Nucleus accumbens (tissue), 56 donors: ENCODE measurements around the gene SIRPD.

Source experiments
- DNase-seq, 56 donors: peaks; one replicate each; lab custom pipeline; 2025; lab: John Stamatoyannopoulos, UW

SIRPD gene

DNA sequence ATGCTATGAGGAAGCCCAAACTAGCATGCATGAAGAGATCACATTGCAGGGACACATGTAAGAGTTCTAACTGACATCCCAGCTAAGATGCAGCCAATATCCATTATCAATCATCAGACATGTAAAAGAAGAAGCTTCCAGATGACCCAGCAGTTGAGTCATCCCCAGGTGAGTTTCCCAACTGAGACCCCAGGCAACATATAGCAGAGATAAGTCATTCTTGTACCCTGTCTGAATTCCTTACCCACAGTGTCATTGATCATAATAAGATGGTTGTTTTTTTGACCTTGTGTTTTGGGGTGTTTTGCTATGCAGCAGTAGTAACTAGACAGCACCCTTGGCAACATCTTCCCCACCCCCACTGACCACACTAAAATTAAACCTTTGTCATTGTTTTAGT, 18.9 kb downstream of the SIRPD start:
- no peak for DNase-seq

DNA sequence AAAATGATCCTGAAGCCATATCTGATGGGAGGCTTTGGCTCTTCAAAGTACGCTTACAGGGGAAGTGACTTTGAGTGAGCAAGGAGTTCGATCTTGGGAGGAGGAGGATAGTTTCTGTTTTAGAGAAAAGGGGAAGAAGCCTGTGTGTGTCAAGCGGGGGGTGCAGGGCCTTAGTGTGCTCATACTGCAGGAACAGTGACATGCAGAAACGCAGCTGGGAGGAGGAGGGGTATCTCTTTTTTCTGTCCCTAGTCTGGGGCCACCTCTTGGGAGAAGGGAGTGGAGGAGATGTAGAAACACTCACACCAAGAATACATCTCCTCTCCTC, 19.8 kb downstream of the SIRPD start:
- peak in 10 of 56 donors; percentile 1 to 33 (median 6) for DNase-seq

DNA sequence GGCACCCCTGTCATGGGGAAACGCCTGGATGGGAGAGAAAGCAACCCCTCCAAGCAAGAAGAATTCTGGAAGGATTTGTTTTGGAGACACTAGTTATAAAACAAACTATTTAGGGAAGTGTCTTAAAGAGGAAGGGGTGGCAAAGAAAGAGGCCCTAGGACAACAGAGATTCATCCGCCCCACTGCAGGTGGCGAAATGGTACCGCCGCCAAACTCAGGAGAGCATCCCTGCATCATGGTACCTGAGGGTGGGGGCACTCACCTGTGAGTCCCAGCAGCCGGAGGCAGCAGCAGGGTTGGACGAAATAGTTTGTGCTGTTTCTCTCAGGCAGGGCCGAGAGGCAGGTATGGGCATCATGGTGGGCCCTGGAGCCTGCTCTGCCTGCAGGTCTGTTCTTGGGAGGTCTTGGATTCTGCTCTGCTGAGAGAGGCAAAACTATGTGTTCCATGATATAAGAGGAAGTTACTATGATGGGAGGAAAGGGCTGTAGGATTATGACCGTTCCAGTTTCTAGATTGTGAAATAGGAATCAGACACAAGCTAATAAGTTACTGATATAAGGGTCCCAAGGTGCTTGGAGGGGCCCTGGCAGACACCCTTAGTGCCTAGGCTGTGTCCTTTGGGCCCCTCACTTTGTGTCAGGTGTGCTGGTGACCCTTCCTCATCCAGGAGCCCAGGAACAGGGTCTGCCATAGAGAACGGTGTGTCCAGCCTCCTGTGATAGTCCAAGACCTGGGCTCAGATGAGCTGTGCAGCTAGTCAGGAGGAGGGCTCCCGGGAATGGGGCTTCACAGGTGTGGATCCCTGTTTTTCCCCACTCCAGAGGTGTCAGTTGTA, 20.4 kb downstream of the SIRPD start:
- no peak for DNase-seq

DNA sequence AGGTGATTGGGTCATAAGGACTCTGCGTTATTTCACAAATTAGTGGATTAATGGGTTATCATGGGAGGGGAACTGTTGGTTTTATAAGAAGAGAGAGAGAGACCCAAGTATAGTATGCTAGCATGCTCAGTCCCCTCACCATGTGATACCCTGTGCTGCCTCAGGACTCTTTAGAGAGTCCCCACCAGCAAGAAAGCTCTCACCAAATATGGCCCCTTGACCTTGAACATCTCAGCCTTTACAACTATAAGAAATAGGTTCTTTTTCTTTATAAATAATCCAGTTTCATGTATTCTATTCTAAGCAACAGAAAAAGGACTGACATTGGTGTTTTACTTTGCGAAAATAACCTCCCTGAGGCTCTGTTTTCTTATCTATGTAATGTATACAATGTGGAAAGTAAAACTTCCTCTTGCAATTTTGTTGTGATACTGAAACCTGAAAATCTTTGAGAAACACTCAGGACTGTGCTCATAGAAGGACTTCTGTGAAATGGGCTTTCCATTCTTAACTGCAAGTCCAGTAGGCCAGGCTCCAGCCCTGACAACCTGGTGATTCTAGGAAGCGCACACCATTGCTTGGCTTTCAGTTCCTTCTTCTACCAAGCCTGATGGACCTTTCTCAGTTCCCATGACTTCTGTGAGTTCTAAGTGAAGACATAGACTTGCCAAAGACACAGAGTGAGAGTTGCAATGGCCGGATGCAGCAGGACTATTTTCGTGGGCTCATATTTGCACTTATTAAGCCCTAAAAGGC, 21.9 kb downstream of the SIRPD start:
- peak in 3 of 56 donors; percentile 1 to 11 (median 8) for DNase-seq

DNA sequence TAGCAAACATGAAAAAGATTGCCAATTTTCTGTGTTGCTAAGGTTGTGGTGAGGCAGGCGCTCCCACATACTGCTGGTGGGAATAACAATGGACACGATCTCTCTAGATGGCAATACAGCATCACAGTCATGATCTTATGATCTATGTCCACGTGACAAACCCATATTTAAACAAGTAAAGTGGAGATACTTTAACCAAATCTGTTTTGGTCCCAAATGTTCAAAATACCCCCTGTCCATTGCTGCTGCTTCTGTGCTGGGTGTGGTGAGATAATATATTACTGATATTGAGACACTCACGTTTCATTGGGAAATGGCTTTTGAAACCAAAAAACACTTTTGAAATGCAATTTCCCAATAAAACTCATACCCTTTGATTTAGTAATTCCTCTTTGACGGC, 23.0 kb downstream of the SIRPD start:
- no peak for DNase-seq

DNA sequence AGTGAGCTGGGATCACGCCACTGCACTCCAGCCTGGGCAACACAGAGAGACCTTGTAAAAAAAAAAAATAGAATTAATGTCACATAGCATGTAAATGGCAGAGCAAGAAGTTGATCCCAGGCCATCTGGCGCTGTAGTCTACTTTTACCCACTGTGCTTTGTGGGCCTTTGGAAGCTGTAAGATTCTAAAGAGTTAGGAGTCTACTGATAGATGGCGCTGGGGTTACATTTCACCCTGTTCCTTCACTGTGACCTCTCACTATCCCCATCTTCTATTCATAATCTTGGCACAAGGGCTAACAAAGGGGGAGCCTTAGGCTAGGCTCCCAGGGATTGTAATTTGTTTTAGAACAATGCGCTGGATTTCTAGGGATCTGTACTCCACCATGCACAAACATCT, 24.4 kb downstream of the SIRPD start:
- DNase-seq = no peak

DNA sequence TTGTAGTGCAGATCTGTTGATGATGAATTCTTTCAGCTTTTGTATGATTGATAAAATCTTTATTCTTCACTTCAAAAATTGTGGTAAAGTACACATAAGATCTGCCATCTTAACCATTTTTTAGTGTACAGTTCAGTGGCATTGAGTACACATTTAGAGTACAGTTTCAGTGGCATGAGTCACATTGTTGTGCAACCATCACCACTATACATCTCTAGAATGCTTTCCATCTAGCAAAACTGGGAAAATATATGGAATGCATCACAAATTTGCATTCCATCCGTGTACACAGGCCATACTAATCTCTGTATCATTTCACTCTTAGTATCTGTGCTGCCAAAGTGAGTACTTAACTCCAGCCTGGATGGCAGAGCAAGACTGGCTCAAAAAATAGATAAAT, 28.7 kb downstream of the SIRPD start:
- DNase-seq = no peak

DNA sequence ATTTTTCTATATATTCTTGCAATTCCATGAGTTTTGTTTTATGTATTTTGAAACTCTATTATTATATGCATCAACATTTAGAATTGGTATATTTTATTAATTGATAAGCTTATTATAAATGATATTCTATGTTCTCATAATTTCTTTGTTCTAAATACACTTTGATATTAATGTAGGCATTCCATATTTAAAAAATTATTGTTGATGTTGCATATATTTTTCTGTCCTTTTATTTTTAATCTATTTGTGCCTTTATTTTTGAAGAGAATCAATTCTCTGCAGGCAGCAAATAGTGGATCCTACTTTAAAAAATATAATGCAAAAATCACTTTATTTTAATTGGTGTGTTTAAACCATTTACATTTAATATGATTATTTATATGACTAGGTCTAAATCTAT, 29.6 kb downstream of the SIRPD start:
- no peak for DNase-seq

DNA sequence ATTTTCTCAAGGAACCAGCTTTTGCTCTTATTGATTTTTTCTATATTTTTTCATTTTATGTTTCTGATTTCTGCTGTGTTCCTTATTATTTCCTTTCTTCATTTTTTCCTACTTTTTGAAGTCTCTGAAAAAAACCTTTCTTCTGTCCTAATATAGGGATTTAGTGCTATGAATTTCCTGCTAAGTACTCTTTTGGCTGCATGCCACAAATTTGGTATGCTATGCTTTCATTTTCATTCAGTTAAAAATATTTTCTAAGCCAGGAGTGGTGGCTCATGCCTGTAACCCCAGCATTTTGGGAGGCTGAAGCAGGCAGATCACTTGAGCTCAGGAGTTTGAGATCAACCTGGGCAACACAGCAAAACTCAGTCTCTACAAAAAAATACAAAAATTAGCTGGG, 30.6 kb downstream of the SIRPD start:
- DNase-seq = no peak

DNA sequence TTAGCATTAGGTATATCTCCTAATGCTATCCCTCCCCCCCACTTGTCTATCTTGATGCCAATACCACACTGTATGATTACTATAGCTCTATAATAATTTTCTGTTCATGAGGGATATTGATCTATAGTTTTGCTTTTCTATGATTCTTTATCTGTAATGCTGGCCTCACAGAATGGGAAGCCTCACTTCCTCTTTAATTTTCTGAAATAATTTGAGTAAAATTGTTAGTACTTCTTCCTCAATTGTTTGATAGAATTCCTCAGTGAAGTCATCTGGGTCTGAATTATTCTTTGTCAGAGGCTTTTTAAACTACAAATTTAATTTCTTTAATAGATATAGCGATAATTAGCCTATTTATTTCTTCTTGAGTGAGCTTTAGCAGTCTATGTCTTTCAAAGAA, 31.2 kb downstream of the SIRPD start:
- no peak for DNase-seq

DNA sequence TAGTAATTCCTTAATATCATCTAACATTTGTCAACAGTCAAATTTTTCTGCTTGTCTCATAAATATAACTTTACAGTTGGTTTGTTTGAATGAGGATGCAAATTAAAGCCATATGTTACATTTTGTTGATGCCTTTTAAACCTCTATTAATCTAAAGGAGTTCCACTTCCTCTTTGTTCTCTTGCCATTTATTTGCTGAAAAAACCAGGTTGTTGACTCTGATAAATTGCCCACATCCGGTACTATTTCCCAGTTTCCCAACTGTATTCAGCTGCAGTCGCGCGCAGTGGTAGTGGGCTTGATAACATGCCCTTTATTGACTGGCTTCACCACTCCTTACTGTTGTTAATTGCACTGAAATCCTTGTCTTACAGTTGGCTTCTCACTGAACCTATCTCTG, 33.5 kb downstream of the SIRPD start:
- DNase-seq = no peak

DNA sequence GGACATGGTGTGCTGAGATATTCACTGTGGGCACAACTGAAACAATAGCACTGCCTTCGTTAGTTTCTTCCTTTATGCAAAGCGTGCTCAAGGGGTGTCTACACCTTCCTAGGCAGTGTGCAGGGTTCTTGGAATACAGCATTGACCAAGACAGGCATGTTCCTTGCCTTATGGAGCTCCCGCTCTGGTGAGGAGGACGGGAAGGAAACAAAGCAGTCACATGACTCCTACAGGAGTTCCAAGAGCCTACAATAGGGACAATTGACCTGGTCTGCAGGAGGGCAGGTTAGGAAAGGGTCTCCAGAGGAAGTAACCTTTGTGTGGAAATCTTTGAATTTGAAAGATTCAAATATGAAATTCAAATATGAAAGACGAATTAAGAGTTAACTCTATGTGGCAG, 40.5 kb downstream of the SIRPD start:
- no peak for DNase-seq

DNA sequence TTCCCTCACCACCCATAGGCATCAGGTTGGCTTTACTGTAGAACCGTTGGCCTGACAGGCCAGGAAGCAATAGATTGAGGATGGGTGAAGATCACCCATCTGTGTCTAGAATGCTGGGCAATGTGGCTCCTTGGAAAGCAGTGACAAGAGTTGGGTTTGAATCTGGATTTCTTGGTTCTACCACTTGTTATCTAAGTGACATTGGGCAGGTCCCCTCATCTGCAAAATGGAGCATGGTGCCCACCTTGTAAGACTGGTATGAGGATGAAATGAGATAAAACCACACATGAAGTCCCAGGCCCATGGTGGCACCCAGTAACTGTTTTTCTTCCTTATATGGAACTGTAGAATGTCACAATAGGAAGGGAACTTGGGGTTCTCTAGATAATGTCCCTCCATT, 43.7 kb downstream of the SIRPD start:
- no peak for DNase-seq

DNA sequence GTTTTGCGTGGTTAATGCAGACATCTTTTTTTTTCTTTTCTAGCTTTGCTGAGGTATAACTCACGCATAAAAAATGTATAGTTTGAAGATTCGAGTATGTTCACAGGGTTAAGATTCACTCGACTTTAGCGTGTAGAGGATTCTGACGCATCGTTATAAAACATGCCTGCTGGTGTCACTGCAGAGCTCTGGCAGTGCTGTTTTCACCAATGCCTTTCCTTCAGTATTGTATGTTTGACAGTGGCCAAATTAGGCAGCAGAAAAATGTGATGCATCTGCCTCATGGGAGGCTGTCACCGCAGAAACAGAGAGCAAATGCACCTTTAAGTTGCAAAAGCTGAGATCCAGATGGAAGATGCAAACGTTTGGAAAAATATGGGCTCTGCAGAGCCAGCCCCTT, 48.3 kb downstream of the SIRPD start:
- DNase-seq = peak in 17 of 56 donors; percentile 3 to 55 (median 19)

DNA sequence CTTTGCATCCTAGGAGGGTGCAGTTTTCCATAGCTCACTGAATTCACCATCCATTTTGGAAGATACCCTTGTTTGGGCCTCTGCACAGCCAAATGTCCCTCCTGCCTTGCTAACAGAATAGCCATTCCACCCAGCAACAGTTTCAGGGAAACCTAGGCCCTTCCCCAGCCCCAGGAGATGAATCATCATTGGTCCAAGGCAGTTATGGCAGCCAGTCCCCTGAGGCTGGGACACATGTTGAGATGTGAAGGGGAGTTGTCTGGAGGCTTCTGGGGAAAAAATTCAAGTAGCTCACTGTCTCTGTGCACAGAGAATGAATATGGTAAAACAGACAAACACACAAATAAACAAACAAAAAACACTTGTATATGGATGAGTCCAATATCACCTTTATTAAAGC, 48.9 kb downstream of the SIRPD start:
- DNase-seq = no peak

DNA sequence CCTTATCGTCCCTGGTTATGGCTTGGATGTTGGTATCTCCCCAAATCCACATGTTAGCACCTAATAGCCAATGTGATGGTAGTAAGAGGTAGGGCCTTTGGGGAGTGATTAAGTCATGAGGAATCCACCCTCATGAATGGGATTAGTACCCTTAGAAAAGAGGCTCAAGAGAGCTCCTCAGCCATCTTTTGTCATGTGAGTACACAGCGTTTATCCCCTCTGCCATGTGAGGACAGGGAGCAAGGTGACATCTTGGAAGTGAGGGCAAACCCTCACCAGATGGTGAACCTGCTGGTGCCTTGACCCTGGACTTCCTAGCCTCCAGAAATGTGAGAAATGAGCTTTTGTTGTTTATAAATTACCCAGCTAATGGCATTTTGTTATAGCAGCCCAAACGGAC, 50.2 kb downstream of the SIRPD start:
- no peak for DNase-seq

DNA sequence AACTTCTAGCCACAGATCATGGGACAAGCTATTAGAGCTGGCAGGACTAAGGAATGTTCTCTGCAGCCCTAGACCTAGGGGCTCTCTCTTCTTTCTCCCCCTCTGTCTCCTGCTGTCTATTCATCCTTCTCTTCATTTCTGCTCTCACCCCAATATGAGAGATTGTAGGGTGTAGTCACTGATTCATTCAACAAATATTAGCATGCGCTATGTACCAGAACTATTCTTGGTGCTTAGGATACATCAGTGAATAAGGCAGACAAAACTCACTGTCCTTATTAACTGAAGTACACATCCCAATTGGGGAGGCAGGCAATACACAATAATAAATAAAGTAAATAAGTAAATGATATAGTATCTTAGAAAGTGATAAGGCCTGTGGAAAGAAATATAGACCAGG, 51.6 kb downstream of the SIRPD start:
- no peak for DNase-seq

DNA sequence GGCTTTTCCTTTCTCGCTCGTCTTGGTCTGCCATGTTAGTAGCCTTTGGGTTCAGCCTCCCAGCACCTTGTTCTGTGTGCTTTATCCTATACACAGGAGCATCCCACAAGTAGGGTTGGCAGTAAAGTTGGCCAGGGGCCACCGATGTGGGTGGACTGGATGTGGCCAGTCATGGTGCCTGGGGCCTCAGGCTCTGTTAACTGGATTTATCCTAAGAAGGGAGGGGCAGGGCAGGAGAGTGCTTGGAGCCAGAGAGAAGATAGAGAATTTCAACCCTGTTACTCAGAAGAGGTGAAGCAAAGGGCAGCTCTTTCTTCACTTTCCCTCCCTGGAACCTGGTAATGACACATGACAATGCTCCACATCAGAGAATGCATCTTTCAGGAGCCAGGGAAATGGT, 52.1 kb downstream of the SIRPD start:
- DNase-seq = no peak

DNA sequence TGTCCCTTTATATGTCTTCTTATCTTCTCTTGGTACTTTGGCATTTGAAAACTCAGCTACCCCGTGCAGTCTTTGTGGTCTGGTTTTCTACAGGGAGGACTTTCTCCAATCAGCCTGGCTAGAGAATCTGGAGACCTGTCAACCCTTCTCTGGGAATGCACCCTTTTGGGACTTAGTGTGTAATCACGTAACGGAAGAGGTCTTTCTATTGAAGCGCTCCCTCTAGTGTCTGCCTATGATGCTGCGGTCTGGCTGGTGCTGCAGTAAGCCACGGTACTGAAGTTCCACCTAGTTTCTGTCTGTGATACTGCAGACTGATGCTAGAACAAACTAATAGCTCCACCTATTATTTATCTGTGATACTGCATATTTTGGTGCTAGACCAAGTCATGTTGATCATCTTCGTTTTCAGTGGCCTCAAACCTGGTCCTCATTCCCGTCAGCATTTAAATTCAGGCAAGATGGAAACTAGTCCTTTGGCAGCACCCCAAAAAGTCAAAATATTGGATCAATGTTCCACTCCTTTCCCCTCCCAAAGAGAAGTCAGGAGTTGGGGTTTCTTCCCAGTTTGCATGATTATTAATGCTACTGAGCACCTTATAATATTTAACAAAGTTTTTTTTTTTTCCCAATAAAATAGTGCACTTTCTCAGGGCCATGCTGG, 53.8 kb downstream of the SIRPD start:
- DNase-seq = peak in 44 of 56 donors; percentile 4 to 77 (median 39)

DNA sequence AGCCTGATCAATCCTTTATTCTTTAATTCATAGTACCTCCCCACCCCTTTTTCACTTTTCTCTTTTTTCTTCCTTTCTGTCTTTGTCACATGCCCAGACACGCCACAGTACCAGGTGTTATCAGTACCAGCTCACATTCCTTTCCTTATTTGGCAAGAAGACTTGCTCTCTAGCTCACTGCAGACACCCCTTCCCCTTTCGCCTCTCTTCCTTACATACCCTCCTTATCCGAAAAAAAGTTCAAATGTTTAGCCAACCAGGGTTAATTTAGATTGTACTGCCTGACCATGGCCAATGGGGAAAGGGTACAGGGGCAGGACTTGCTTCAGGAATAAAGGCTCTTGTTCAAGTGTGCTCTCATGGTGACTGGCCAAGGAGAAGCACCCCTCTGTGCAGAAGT, 57.0 kb downstream of the SIRPD start:
- DNase-seq = no peak

DNA sequence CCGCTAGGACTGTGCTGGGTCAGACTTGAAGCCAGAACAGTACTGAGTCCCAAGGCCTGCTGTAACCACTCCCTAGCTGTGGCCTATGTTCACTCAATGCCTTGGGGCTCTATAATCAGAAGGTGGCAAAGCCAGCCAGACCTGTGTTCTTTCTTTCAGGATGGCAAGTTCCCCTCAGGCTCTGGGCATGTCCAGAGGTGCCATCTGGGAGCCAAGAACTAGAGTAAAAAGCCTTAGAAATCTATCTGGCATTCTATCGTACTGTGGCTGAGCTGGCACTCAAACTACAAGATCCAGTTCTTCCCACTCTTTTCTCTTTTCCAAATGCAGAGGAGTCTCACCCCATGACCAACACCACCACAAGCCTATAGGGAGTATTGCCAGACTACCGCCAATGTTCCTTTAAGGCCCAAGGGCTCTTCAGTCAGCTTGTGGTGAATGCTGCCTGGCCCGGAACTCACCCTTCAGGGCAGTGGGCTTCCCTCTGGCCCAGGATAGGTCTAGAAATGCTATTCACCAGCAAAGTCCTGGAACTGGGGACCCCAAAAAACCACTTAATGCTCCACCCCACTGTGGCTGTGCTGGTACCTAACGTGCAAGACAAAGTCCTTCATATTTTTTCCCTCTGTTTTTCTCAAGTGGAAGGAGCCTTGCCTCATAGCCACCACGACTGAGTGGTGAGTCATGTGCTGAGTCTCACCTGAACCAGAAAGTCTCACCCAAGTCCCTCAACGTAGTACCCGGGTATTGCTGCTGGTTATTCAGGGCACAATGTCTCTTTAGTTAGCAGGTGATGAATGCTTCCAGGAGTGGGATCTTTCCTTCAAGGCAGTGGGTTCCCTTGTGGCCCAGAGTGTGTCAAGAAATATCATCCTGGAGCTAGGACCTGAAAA, 57.7 kb downstream of the SIRPD start:
- DNase-seq = no peak
